ENCODE data around the gene DACT1.

DNA sequence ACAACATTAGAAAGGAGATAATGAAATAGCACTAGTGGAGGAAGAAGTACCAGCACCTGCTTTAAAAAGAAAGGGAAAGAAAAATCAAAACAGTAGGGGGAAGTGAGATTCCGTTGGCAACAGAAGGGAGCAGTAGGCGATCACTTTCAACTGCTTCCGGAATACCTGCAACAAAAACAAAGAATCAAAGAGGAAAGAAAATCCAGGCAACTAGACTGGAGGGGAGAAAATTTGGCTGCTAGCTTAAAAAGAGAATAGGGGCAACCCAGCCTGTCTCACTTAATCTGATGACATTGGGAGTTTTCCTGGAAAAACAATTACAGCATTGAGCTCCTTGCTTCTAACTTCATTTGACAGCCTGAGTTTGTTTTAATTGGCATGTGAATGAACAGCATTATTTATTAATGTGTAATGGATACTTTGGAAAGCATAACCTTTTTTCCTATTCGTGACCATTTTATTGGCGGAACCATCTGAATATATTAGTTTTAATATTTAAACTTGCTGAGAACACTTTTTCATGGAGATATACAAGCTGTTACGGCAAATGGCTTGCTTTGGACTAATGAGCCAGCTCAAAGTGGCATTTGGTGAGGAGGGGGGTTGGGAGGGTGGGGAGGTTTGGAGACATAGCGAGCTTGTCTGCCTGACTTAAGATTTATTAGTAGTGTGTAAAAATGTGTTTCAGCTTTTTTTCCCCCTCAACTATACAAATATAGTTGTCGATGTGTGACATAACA is 2.5 kb upstream of the DACT1 start:
- TF ChIP-seq, protein P1, sequence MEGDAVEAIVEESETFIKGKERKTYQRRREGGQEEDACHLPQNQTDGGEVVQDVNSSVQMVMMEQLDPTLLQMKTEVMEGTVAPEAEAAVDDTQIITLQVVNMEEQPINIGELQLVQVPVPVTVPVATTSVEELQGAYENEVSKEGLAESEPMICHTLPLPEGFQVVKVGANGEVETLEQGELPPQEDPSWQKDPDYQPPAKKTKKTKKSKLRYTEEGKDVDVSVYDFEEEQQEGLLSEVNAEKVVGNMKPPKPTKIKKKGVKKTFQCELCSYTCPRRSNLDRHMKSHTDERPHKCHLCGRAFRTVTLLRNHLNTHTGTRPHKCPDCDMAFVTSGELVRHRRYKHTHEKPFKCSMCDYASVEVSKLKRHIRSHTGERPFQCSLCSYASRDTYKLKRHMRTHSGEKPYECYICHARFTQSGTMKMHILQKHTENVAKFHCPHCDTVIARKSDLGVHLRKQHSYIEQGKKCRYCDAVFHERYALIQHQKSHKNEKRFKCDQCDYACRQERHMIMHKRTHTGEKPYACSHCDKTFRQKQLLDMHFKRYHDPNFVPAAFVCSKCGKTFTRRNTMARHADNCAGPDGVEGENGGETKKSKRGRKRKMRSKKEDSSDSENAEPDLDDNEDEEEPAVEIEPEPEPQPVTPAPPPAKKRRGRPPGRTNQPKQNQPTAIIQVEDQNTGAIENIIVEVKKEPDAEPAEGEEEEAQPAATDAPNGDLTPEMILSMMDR (IDR thresholded peaks at IDR 0.05), result no peak
- TF ChIP-seq EP300 (IDR thresholded peaks at IDR 0.05) (no peak), POLR2A (IDR thresholded peaks at IDR 0.05) (no peak), POLR2AphosphoS5 (IDR thresholded peaks at IDR 0.05) (no peak)
